Heart left ventricle (tissue), 13 donors: ENCODE measurements around the gene NUDT1.

Experiments
- POLR2A ChIP-seq, 2 donors: fragments of 450-650 bp; IDR thresholded peaks; one replicate each; pipeline ENCODE4 v1.6.1; 2017; ENCODE audit warnings: antibody characterized with exemption in 2 of 2, mild to moderate bottlenecking in 2 of 2, moderate library complexity in 2 of 2
- TF ChIP-seq, protein P1 (sequence below), 12 donors: fragments of 200-600 bp; sonication (generic) in 4 of 12; IDR thresholded peaks; one replicate each; pipeline versions ENCODE4 v1.5.0 to v1.8.0; 2018 to 2022; ENCODE audit warnings: antibody characterized with exemption in 12 of 12, mild to moderate bottlenecking in 5 of 12
- donor health status: ischemic (EF 13 %, LVEDD 7.1; RV severe dilation, severe dysfunction).
- donor health status: DM: no; HTN: yes; CAD: no.
- donor health status: DM: no; HTN: no; CAD: no.
- donor health status: ischemic (EF 25% LVEDD 6.9; RV normal size, moderate dysfunction).
- donor health status: ischemic (EF 25% LVEDD 5.7; RV mildly dilated, moderate dysfunction).
- donor health status: ischemic (EF 35%, LVEDD 5.7; RV mildly dilated, moderate dysfunction).
- donor health status: nonischemic (EF 11% LVEDD 7.7; RV severe dilation, severe dysfunction).
- donor health status: DM: yes; HTN: yes; CAD: no.
- donor health status: PGD.
- donor health status: ischemic (EF 29% LVEDD 5.4; RV normal size, mild dysfunction).
- donor health status: nonischemic (EF 23%, LVEDD 6.1; RV moderate dilation, normal function).

DNA sequence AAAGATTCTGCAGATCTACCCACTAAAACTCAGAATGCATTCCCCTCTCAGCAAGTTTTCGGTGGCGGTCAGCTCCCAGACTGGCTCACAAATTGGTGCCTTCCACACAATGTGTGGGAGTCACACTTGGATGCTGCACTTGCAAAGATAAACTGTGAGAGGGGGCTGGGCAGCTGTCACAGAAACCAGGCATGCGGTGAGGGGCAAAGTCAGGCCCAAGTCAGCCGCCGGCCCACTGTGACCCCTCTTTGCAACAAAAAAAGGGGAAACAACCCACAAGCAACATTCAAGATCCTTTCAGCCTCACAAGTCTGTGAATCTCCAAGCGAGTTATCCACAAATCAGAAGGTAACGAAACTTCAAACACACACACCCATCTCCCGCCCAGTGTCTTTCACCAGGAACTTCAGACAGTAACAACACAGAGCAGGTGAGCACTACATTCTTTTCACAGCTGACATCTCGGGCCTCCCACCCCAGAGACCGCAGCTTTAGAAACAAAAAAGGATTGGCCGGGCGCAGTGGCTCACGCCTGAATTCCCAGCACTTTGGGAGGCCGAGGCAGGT lies 40.2 kb downstream of the NUDT1 start:
- TF ChIP-seq, protein P1, sequence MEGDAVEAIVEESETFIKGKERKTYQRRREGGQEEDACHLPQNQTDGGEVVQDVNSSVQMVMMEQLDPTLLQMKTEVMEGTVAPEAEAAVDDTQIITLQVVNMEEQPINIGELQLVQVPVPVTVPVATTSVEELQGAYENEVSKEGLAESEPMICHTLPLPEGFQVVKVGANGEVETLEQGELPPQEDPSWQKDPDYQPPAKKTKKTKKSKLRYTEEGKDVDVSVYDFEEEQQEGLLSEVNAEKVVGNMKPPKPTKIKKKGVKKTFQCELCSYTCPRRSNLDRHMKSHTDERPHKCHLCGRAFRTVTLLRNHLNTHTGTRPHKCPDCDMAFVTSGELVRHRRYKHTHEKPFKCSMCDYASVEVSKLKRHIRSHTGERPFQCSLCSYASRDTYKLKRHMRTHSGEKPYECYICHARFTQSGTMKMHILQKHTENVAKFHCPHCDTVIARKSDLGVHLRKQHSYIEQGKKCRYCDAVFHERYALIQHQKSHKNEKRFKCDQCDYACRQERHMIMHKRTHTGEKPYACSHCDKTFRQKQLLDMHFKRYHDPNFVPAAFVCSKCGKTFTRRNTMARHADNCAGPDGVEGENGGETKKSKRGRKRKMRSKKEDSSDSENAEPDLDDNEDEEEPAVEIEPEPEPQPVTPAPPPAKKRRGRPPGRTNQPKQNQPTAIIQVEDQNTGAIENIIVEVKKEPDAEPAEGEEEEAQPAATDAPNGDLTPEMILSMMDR (IDR thresholded peaks at IDR 0.05), result no peak
- TF ChIP-seq POLR2A (IDR thresholded peaks at IDR 0.05), result no peak
